CD8-positive, alpha-beta memory T cell (primary cell): ENCODE measurements around the gene SPACA4. TPM values are rescaled to one million over a fixed set of nuclear protein-coding genes. Genes with fewer than 3 reads are reported as not detected.

Experiments
- CTCF ChIA-PET: fragments of 350-600 bp; sonication (Branson Sonifier 250); formaldehyde crosslinking; loops from one replicate; lab custom pipeline; 2021; ENCODE audit warnings: antibody characterized with exemption; lab: Charles Lee
- POLR2A ChIA-PET: fragments of 350-600 bp; sonication (Branson Sonifier 250); formaldehyde crosslinking; loops from one replicate; lab custom pipeline; 2021; ENCODE audit warnings: antibody characterized with exemption; lab: Charles Lee
- DNase-seq, 5 donors: peaks; one replicate each; pipeline versions ENCODE4 v3.0.0 to v3.0.0-alpha.2; 2020 to 2022; ENCODE audit warnings: mixed read lengths in 1 of 5
- H3K27ac ChIP-seq: one replicate; pipeline ENCODE4 v1.7.0; 2013; ENCODE audit warnings: low read depth, mild to moderate bottlenecking, low read length, moderate library complexity
- H3K27me3 ChIP-seq: 2 replicates; pipeline ENCODE4 v1.7.0; 2013; ENCODE audit warnings: low read length, mild to moderate bottlenecking; ENCODE audit not compliant: insufficient read depth, poor library complexity, severe bottlenecking
- H3K36me3 ChIP-seq: 2 replicates; pipeline ENCODE4 v1.7.0; 2013; ENCODE audit warnings: mild to moderate bottlenecking, low read length, moderate library complexity; ENCODE audit not compliant: insufficient read depth
- H3K4me1 ChIP-seq: 2 replicates; pipeline ENCODE4 v1.7.0; 2013; ENCODE audit warnings: mild to moderate bottlenecking, low read length, moderate library complexity; ENCODE audit not compliant: insufficient read depth
- H3K4me3 ChIP-seq: 2 replicates; pipeline ENCODE4 v1.7.0; 2013; ENCODE audit warnings: mild to moderate bottlenecking, low read length
- H3K9me3 ChIP-seq: 2 replicates; pipeline ENCODE4 v1.7.0; 2013; ENCODE audit warnings: mild to moderate bottlenecking, low read length
- H3K27ac Mint-ChIP-seq, 8 donors: one replicate each; pipeline ENCODE4 v1.8.0; 2020 to 2021; ENCODE audit warnings: mixed read lengths in 8 of 8, mild to moderate bottlenecking in 6 of 8, inconsistent platforms in 3 of 8, moderate library complexity in 3 of 8
- H3K27me3 Mint-ChIP-seq, 2 donors: one replicate each; pipeline ENCODE4 v1.8.0; 2020 to 2021; ENCODE audit warnings: mixed read lengths in 2 of 2, mild to moderate bottlenecking in 1 of 2, moderate library complexity in 1 of 2
- H3K36me3 Mint-ChIP-seq, 3 donors: one replicate each; pipeline ENCODE4 v1.8.0; 2020 to 2021; ENCODE audit warnings: mixed read lengths in 3 of 3, inconsistent platforms in 1 of 3, mild to moderate bottlenecking in 1 of 3
- H3K4me1 Mint-ChIP-seq, 3 donors: one replicate each; pipeline ENCODE4 v1.8.0; 2020 to 2021; ENCODE audit warnings: mixed read lengths in 3 of 3, inconsistent platforms in 1 of 3, mild to moderate bottlenecking in 1 of 3
- H3K4me3 Mint-ChIP-seq, 7 donors: one replicate each; pipeline ENCODE4 v1.8.0; 2020 to 2021; ENCODE audit warnings: mixed read lengths in 7 of 7, mild to moderate bottlenecking in 6 of 7, moderate library complexity in 4 of 7, inconsistent platforms in 2 of 7
- H3K9me3 Mint-ChIP-seq, 5 donors: one replicate each; pipeline ENCODE4 v1.8.0; 2020 to 2022; ENCODE audit warnings: mixed read lengths in 5 of 5, mild to moderate bottlenecking in 3 of 5, moderate library complexity in 2 of 5, inconsistent platforms in 1 of 5
- polyA plus RNA-seq: library from polyadenylated mRNA; unstranded; fragments of 300-500 nt; fragmentation: Illumina TruSeq; gene quantifications from one replicate; pipeline ENCODE4 v1.2.3, GENCODE V29; 2021
- total RNA-seq, 2 experiments: library from RNA; stranded (reverse); gene quantifications; one replicate each; pipeline ENCODE4 v1.2.3, GENCODE V29; 2021

The SPACA4 gene
- total and polyA plus RNA-seq, 3 experiments from 2014 or later: not detected

GRCh38 chr19:48650974-48651682, 44.6 kb downstream of the SPACA4 start:
- ChIA-PET CTCF (no interaction called here), POLR2A (no interaction called here)
- peak overlapping the region in 5 of 8 donors; percentile 13 to 65 (median 24) for H3K27ac Mint-ChIP-seq
- no peaks in the 10 kb centered on the region for H3K36me3 Mint-ChIP-seq
- peak overlapping the region in 1 of 7 donors; percentile 1 for H3K4me3 Mint-ChIP-seq
- H3K27me3 ChIP-seq: no peaks in the 10 kb centered on the region
- no peak overlapping the region for H3K27ac ChIP-seq
- no peak overlapping the region for H3K4me3 ChIP-seq
- H3K9me3 Mint-ChIP-seq: no peaks in the 10 kb centered on the region
- H3K27me3 Mint-ChIP-seq: no peaks in the 10 kb centered on the region
- peaks cover 16 to 32% (median 28%) of the 10 kb centered on the region in 3 donors for H3K4me1 Mint-ChIP-seq
- H3K9me3 ChIP-seq: no peaks in the 10 kb centered on the region
- DNase-seq: no peak
- peaks cover 19% of the 10 kb centered on the region for H3K4me1 ChIP-seq
- H3K36me3 ChIP-seq: no peaks in the 10 kb centered on the region

- no peaks in the 10 kb centered on the region for H3K27me3 ChIP-seq
- ChIA-PET CTCF (no interaction called here), POLR2A (no interaction called here)
- H3K27ac ChIP-seq: no peak overlapping the region
- no peaks in the 10 kb centered on the region for H3K9me3 ChIP-seq
- Mint-ChIP-seq H3K27me3 (no peaks in the 10 kb centered on the region), H3K4me1 (peaks cover 16 to 28% (median 26%) of the 10 kb centered on the region in 3 donors), H3K9me3 (no peaks in the 10 kb centered on the region), H3K27ac (peak overlapping the region in 3 of 8 donors; percentile 21 to 75 (median 35)), H3K4me3 (no peak overlapping the region), H3K36me3 (no peaks in the 10 kb centered on the region)
- H3K36me3 ChIP-seq: no peaks in the 10 kb centered on the region
- peaks cover 19% of the 10 kb centered on the region for H3K4me1 ChIP-seq
- no peak for DNase-seq
- H3K4me3 ChIP-seq: no peak overlapping the region
These were observed 45.1 kb downstream of the SPACA4 start for GRCh38 chr19:48651683-48652048.

- H3K9me3 Mint-ChIP-seq: no peaks in the 10 kb centered on the region
- Histone ChIP-seq H3K36me3 (no peaks in the 10 kb centered on the region), H3K4me3 (no peak overlapping the region), H3K27me3 (no peaks in the 10 kb centered on the region), H3K27ac (no peak overlapping the region), H3K4me1 (peaks cover 4% of the 10 kb centered on the region), H3K9me3 (no peaks in the 10 kb centered on the region)
- no peak for DNase-seq
- H3K27ac Mint-ChIP-seq: no peak overlapping the region
- peaks cover 3 to 8% of the 10 kb centered on the region in 2 donors for H3K27me3 Mint-ChIP-seq
- ChIA-PET POLR2A (interaction anchor here (0.6 kb wide), 1 partner anchor 22 kb away, joined by 3 read pairs; no protein-coding TSS in a partner anchor), CTCF (interaction anchor here (4.7 kb wide), 1 partner anchor 9 kb away, joined by 13 read pairs; the partner anchor contains the start of gene CA11)
- no peaks in the 10 kb centered on the region for H3K36me3 Mint-ChIP-seq
- peaks cover 3 to 8% (median 7%) of the 10 kb centered on the region in 3 donors for H3K4me1 Mint-ChIP-seq
- H3K4me3 Mint-ChIP-seq: no peak overlapping the region
These were observed 47.9 kb downstream of the SPACA4 start for GRCh38 chr19:48654299-48655059.

GRCh38 chr19:48656840-48657474, 50.4 kb downstream of the SPACA4 start:
- H3K4me3 ChIP-seq: no peak overlapping the region
- Mint-ChIP-seq H3K27ac (no peak overlapping the region), H3K4me3 (no peak overlapping the region), H3K4me1 (peaks cover 7 to 9% (median 9%) of the 10 kb centered on the region in 3 donors), H3K36me3 (no peaks in the 10 kb centered on the region), H3K9me3 (no peaks in the 10 kb centered on the region), H3K27me3 (peaks cover 4 to 8% of the 10 kb centered on the region in 2 donors)
- H3K27me3 ChIP-seq: no peaks in the 10 kb centered on the region
- no peaks in the 10 kb centered on the region for H3K36me3 ChIP-seq
- no peaks in the 10 kb centered on the region for H3K9me3 ChIP-seq
- H3K4me1 ChIP-seq: peaks cover 10% of the 10 kb centered on the region
- no peak overlapping the region for H3K27ac ChIP-seq
- POLR2A ChIA-PET: no interaction called here
- no peak for DNase-seq
- CTCF ChIA-PET: interaction anchor here (4.7 kb wide), 1 partner anchor 11 kb away, joined by 13 read pairs; the partner anchor contains the start of gene CA11

Other genes starting within 250 kb of the SPACA4 start
- gene TMEM143, start 242.8 kb upstream of the SPACA4 start, total RNA-seq: 10 to 100 TPM; 11.4 to 15.8 TPM
- 9.2 TPM for gene TMEM143, start 242.8 kb upstream of the SPACA4 start, polyA plus RNA-seq
- gene SYNGR4, start 242.4 kb upstream of the SPACA4 start, total RNA-seq: not detected
- not detected for gene SYNGR4, start 242.4 kb upstream of the SPACA4 start, polyA plus RNA-seq
- 10 to 100 TPM; 78.7 to 82.9 TPM for gene KDELR1, start 215.2 kb upstream of the SPACA4 start, total RNA-seq
- 32.5 TPM for gene KDELR1, start 215.2 kb upstream of the SPACA4 start, polyA plus RNA-seq
- gene GRIN2D, start 213.1 kb upstream of the SPACA4 start, total RNA-seq: under 1 TPM; 0.13 to 0.26 TPM
- gene GRIN2D, start 213.1 kb upstream of the SPACA4 start, polyA plus RNA-seq: 0.05 TPM
- 100 to 1,000 TPM; 105 to 107 TPM for gene GRWD1, start 160.8 kb upstream of the SPACA4 start, total RNA-seq
- gene GRWD1, start 160.8 kb upstream of the SPACA4 start, polyA plus RNA-seq: 45.6 TPM
- 1 to 10 TPM; 1.8 to 2.0 TPM for gene KCNJ14, start 151.2 kb upstream of the SPACA4 start, total RNA-seq
- gene KCNJ14, start 151.2 kb upstream of the SPACA4 start, polyA plus RNA-seq: 0.12 TPM
- 10 to 100 TPM; 30.7 to 33.3 TPM for gene CYTH2, start 137.4 kb upstream of the SPACA4 start, total RNA-seq
- gene CYTH2, start 137.4 kb upstream of the SPACA4 start, polyA plus RNA-seq: 34.8 TPM
- 1 to 10 TPM; 4.6 to 4.7 TPM for gene LMTK3, start 94.9 kb upstream of the SPACA4 start, total RNA-seq
- not detected for gene LMTK3, start 94.9 kb upstream of the SPACA4 start, polyA plus RNA-seq
- not detected for gene SULT2B1, start 54.6 kb upstream of the SPACA4 start, total RNA-seq
- not detected for gene SULT2B1, start 54.6 kb upstream of the SPACA4 start, polyA plus RNA-seq
- 1 to 10 TPM; 3.7 to 5.4 TPM for gene FAM83E, start 8.3 kb downstream of the SPACA4 start, total RNA-seq
- not detected for gene FAM83E, start 8.3 kb downstream of the SPACA4 start, polyA plus RNA-seq
- gene RPL18, start 12.4 kb downstream of the SPACA4 start, total RNA-seq: 1,000 to 10,000 TPM; 1,778 to 1,810 TPM
- gene RPL18, start 12.4 kb downstream of the SPACA4 start, polyA plus RNA-seq: 1,821 TPM
- 10 to 100 TPM; 37.5 to 38.5 TPM for gene SPHK2, start 12.8 kb downstream of the SPACA4 start, total RNA-seq
- gene SPHK2, start 12.8 kb downstream of the SPACA4 start, polyA plus RNA-seq: 10.2 TPM
- 10 to 100 TPM; 10.9 to 12.1 TPM for gene DBP, start 30.6 kb downstream of the SPACA4 start, total RNA-seq
- gene DBP, start 30.6 kb downstream of the SPACA4 start, polyA plus RNA-seq: 84.1 TPM
- 10 to 100 TPM; 12.7 to 13.0 TPM for gene CA11, start 39.4 kb downstream of the SPACA4 start, total RNA-seq
- gene CA11, start 39.4 kb downstream of the SPACA4 start, polyA plus RNA-seq: 8.3 TPM
- gene NTN5, start 66.3 kb downstream of the SPACA4 start, total RNA-seq: under 1 TPM; 0.11 to 0.33 TPM
- not detected for gene NTN5, start 66.3 kb downstream of the SPACA4 start, polyA plus RNA-seq
- gene FUT2, start 89.2 kb downstream of the SPACA4 start, total RNA-seq: not detected
- 0.33 TPM for gene FUT2, start 89.2 kb downstream of the SPACA4 start, polyA plus RNA-seq
- under 1 TPM; 0.68 to 0.69 TPM for gene MAMSTR, start 113.0 kb downstream of the SPACA4 start, total RNA-seq
- 0.40 TPM for gene MAMSTR, start 113.0 kb downstream of the SPACA4 start, polyA plus RNA-seq
- under 1 TPM; 0.20 to 0.22 TPM for gene RASIP1, start 133.9 kb downstream of the SPACA4 start, total RNA-seq
- gene RASIP1, start 133.9 kb downstream of the SPACA4 start, polyA plus RNA-seq: 0.09 TPM
- not detected for gene IZUMO1, start 140.2 kb downstream of the SPACA4 start, total RNA-seq
- not detected for gene IZUMO1, start 140.2 kb downstream of the SPACA4 start, polyA plus RNA-seq
- under 1 TPM; 0.09 TPM for gene FUT1, start 145.9 kb downstream of the SPACA4 start, total RNA-seq
- not detected for gene FUT1, start 145.9 kb downstream of the SPACA4 start, polyA plus RNA-seq
- gene FGF21, start 148.8 kb downstream of the SPACA4 start, total RNA-seq: not detected
- not detected for gene FGF21, start 148.8 kb downstream of the SPACA4 start, polyA plus RNA-seq
- 10 to 100 TPM; 61.9 to 62.6 TPM for gene BCAT2, start 204.3 kb downstream of the SPACA4 start, total RNA-seq
- gene BCAT2, start 204.3 kb downstream of the SPACA4 start, polyA plus RNA-seq: 31.8 TPM
- gene HSD17B14, start 229.7 kb downstream of the SPACA4 start, total RNA-seq: under 1 TPM; 0.18 to 0.37 TPM
- gene HSD17B14, start 229.7 kb downstream of the SPACA4 start, polyA plus RNA-seq: 1.1 TPM